Measurements from ENCODE around the gene LCN2.
"Not testable (repeated sequence)": the region's sequence is repeated elsewhere in the genome, so short reads cannot be mapped to it uniquely, and the experiment has no call there.

Gene LCN2

DNA sequence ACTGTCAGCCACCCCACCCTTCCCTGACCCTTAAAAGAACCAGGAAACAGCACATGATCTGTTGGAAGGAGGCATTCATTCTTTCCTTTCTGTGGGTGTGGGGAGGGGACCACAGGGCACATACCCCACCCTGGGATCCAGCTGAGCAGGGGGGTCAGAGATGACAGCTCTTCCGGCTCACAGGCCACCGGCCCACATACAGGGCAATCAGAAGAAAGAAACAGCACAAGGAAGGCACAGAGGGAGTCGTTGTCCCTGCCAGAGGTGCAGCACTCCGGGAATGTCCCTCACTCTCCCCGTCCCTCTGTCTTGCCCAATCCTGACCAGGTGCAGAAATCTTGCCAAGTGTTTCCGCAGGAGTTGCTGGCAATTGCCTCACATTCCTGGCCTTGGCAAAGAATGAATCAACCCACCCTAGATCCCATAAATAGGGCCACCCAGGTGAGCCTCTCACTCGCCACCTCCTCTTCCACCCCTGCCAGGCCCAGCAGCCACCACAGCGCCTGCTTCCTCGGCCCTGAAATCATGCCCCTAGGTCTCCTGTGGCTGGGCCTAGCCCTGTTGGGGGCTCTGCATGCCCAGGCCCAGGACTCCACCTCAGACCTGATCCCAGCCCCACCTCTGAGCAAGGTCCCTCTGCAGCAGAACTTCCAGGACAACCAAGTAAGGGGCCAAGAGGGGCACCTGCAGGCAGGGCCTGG lies at the start of gene LCN2:
TSS of gene LCN2 (plus strand) at position 453 of the 701 bp plus-strand sequence. CDS start at position 526, 73 bp downstream.
- DNase-seq (ENCODE audit: low read depth) = no peak

DNA sequence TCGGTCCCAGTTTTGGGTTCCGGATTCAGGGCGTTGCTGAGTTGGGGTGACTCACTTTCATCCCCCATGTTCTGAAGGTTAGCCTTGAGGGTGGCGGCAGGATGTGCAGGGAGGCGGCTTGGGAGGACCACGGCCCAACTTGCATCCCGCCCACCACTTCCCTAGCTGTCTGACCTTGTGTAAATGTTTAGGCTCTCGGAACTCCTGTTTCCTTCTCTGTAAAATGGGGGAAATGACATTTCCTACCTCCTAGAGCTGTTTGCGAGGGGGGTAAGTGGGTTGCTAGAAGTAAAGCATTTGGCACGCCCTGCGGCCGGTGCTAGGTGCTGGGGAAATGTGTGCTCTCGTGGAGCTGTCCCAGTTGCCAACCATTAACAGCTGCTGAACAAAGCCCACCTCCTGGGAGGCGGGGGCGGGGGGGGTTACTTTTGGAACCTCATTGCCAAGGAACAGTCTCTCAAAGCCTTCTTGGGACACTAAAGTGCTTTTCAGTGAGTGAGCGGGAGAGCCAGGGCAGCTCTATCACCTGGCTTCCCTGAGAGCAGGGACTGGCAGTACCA lies 49.2 kb upstream of the LCN2 start:
- DNase-seq (ENCODE audit: low read depth) = no peak

DNA sequence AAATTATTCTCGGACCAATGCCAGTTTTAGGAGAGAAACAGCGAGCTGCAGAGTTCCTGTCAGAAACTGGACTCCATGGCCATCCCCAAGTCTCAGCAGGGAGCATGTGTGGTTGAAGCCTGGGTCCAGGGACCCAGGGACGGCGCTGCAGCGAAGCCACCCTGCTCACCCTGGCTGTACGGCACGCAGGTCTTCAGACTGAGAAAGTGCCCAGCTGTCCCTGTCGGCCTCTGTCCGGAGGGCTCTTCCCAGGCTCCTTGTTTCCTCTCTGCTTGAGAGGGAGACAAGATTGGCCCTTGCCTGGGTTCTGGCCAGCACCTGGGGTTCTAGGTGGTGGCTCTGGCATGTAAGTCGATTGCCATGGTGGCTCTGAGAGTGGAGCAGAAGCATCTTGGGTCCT lies 48.7 kb upstream of the LCN2 start:
- DNase-seq (ENCODE audit: low read depth) = no peak

DNA sequence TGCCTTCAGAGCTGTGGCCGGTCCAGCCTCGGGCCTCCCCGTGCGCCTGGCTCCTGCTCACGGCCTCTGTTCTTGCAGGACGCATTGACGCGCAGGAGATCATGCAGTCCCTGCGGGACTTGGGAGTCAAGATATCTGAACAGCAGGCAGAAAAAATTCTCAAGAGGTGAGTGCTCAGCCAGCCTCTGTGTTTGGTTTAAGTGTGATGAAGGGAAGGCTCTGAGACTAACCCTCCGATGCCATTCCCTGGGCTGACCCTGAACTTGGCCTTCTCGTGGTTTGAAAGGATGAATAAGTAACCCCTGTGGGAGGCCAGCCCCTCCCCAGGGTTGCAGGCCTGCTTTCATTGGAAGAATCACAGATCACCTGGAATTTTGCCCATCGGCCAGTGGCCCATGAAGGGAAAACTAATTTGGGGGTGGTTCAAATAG lies 48.0 kb upstream of the LCN2 start:
- DNase-seq (ENCODE audit: low read depth) = no peak

DNA sequence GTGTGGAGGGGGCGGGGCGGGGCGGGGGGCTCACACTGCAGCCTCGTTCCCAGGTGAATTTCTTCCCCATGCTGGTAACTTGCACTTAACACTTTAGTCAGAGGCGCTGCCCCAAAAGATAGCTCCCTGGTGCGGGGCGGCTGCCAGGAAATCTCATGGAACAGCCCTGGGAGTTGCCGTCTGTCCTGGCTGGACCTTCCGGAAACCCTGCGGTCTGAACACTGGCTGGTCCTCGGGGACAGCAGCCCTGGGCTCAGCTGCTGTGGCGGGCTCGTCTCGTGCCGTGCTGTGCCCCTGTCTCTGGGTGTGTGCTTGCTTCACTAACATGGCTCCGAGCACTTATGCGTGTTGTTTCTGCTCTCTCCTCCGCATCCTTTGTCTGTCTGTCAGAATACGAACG lies 47.6 kb upstream of the LCN2 start:
- DNase-seq (ENCODE audit: low read depth) = no peak

DNA sequence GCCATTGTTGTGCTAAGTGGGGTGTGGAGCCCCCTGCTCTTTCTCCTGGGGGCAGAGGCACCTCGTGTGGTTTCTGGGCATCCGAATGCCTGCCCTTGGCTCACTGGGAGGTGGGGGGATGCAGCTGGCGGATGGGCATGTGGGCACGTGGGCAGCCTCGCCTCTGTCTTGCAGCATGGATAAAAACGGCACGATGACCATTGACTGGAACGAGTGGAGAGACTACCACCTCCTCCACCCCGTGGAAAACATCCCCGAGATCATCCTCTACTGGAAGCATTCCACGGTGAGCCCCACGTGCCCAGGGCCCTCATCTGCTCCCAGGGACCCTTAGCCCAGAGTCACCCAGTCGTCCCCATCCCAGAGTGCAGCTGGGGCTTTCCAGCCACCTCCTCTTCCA lies 47.1 kb upstream of the LCN2 start:
- DNase-seq (ENCODE audit: low read depth) = no peak

DNA sequence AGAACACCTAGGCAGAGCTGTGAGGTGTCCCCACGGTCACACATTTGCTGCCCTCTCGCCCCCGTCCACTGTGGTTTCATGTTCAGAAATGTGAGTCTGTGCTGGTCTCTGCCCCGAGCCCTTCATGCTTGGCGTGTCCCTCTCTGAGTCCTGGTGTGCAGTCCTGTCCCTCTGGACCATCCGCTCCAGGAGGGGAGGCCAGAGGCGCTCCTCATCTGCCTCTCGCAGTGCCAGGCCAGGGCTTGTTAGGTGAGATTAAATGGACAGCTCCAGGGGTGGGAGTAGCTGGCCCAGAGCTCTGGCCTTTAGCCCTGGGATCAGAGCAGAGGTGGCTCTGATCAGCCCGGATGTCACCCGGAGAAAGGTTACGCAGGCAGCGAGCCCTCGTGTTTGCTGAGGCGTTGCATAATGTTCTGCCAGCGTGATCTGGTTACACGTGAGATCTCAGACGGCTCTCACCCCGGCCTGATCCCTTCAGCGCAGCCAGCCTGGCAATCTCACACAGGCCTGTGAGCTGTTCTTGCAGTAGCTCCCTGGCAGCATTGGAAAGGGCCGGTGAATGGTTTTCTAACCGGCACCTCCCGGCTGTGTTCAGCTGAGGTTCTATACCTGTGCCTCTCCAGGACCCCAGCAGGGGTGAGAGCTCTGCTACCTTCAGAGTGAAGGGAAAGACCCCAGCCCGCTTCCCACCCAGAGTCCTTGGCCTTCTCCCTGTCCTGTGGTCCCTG lies 46.2 kb upstream of the LCN2 start:
- DNase-seq (ENCODE audit: low read depth) = no peak

DNA sequence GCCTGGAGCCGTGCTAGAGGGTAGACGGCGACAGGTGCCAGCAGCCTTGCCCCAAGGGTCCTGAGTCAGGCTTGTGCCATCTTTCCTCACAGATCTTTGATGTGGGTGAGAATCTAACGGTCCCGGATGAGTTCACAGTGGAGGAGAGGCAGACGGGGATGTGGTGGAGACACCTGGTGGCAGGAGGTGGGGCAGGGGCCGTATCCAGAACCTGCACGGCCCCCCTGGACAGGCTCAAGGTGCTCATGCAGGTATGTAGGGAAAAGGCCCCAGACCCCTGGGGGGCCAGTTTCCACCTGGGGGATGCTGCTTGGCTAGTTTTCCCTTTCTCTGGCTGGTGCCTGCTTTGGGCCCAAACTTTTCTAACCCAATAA lies 45.7 kb upstream of the LCN2 start:
- DNase-seq (ENCODE audit: low read depth) = peak; percentile 14

DNA sequence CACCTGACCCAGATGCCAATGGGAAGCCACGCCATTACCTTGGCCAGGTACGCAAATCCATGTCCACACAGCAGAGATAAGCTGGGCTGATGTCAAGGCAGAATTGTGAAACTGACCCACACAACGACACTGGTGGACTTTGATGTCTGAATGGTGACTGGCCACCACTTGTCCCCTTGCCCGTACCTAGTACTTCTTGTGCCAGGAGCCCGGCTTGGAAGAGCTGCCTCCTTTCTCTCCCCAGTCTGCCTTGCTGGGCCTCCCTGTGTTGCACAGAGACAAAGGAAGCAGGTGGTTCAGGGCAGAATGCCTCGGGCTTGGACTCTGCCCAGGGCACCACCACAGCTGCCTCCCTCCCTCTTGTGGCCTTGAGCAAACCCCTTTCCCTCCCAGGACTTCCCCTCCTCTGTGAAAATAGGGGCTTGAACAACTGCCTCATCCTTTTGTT lies 45.1 kb upstream of the LCN2 start:
- no peak for DNase-seq (ENCODE audit: low read depth)

DNA sequence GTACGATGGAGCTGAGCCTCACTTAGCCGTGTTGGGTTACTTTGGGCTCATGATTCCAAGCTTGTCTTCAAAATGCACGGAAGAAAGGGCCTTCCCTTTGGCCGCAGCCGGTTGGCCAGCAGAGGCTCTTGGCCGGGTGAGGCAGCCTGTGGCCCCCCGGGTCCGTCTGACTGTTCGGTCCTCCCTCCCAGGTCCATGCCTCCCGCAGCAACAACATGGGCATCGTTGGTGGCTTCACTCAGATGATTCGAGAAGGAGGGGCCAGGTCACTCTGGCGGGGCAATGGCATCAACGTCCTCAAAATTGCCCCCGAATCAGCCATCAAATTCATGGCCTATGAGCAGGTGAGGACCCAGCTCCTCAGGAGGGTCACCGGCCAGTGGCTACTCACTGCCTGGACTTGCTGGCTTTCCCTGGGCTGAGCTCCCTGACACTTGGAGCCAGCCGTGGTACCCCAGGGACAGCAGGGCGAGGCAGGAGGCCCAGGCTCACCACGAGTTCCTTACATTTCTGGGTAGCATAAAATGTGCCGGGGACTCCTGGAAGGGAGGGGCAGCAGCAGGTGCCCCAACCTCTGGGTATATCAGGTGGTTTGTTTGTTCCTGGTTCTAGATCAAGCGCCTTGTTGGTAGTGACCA lies 43.6 kb upstream of the LCN2 start:
- no peak for DNase-seq (ENCODE audit: low read depth)

DNA sequence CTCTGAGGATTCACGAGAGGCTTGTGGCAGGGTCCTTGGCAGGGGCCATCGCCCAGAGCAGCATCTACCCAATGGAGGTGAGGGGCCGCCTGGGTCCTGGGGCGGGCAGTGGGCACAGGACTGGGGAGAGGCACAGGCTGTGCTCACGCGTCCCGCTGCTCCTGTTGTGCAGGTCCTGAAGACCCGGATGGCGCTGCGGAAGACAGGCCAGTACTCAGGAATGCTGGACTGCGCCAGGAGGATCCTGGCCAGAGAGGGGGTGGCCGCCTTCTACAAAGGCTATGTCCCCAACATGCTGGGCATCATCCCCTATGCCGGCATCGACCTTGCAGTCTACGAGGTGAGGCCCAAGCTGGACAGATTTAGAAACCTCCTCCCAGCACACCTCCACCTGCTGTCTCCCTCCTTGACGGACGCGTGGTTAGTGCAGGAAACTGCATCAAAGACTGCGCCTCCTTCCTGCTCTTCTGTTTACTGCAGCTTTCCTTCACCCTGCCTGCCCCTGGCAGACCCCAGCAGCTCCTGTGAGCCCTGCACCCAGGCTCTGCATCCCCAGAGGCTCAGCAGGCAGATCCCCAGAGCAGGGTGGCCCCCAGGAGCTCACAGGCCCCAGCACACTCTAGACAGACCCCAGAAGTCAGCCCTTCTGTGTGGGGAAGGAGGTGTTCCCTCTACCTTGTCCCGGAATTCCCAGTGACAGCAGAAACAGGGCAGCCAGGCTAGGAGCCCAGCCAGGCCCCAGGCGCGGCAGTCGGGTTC lies 42.9 kb upstream of the LCN2 start:
- no peak for DNase-seq (ENCODE audit: low read depth)

DNA sequence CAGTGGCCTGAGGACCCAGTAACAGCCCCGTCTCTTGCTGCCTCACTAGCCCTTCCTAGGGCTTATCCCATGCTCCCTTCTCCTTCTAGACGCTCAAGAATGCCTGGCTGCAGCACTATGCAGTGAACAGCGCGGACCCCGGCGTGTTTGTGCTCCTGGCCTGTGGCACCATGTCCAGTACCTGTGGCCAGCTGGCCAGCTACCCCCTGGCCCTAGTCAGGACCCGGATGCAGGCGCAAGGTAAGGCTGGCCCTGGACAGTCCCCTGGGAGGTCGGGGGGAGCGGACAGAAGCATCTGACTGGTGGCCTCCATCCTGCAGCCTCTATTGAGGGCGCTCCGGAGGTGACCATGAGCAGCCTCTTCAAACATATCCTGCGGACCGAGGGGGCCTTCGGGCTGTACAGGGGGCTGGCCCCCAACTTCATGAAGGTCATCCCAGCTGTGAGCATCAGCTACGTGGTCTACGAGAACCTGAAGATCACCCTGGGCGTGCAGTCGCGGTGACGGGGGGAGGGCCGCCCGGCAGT lies 42.2 kb upstream of the LCN2 start:
- DNase-seq (ENCODE audit: low read depth) = no peak

DNA sequence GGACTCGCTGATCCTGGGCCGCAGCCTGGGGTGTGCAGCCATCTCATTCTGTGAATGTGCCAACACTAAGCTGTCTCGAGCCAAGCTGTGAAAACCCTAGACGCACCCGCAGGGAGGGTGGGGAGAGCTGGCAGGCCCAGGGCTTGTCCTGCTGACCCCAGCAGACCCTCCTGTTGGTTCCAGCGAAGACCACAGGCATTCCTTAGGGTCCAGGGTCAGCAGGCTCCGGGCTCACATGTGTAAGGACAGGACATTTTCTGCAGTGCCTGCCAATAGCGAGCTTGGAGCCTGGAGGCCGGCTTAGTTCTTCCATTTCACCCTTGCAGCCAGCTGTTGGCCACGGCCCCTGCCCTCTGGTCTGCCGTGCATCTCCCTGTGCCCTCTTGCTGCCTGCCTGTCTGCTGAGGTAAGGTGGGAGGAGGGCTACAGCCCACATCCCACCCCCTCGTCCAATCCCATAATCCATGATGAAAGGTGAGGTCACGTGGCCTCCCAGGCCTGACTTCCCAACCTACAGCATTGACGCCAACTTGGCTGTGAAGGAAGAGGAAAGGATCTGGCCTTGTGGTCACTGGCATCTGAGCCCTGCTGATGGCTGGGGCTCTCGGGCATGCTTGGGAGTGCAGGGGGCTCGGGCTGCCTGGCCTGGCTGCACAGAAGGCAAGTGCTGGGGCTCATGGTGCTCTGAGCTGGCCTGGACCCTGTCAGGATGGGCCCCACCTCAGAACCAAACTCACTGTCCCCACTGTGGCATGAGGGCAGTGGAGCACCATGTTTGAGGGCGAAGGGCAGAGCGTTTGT lies 41.6 kb upstream of the LCN2 start:
- no peak for DNase-seq (ENCODE audit: low read depth)

DNA sequence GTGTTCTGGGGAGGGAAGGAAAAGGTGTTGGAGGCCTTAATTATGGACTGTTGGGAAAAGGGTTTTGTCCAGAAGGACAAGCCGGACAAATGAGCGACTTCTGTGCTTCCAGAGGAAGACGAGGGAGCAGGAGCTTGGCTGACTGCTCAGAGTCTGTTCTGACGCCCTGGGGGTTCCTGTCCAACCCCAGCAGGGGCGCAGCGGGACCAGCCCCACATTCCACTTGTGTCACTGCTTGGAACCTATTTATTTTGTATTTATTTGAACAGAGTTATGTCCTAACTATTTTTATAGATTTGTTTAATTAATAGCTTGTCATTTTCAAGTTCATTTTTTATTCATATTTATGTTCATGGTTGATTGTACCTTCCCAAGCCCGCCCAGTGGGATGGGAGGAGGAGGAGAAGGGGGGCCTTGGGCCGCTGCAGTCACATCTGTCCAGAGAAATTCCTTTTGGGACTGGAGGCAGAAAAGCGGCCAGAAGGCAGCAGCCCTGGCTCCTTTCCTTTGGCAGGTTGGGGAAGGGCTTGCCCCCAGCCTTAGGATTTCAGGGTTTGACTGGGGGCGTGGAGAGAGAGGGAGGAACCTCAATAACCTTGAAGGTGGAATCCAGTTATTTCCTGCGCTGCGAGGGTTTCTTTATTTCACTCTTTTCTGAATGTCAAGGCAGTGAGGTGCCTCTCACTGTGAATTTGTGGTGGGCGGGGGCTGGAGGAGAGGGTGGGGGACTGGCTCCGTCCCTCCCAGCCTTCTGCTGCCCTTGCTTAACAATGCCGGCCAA lies 40.8 kb upstream of the LCN2 start:
- no peak for DNase-seq (ENCODE audit: low read depth)

DNA sequence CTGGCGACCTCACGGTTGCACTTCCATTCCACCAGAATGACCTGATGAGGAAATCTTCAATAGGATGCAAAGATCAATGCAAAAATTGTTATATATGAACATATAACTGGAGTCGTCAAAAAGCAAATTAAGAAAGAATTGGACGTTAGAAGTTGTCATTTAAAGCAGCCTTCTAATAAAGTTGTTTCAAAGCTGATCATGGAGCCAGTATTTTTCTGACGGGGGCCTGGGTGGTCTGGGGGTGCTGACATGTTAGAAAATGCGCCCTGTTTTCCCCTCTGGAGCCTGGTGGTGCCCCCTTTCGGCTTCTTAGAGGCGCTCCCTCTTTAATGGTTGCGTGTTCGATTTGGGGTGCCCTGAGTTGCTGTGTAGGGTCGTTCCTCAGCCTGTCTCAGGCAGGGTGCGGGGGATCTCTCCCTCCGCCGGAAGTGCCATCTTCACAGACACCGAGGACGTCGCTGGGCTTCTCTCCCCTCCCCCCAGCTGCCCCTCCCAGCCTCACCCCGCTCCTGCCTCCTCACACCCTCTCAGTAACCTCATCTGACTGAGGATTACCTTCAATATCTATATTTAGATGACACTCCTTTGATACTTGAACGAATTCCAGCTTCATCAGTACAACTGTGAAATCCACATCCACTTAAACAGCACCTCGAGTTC lies 40.1 kb upstream of the LCN2 start:
- no peak for DNase-seq (ENCODE audit: low read depth)

DNA sequence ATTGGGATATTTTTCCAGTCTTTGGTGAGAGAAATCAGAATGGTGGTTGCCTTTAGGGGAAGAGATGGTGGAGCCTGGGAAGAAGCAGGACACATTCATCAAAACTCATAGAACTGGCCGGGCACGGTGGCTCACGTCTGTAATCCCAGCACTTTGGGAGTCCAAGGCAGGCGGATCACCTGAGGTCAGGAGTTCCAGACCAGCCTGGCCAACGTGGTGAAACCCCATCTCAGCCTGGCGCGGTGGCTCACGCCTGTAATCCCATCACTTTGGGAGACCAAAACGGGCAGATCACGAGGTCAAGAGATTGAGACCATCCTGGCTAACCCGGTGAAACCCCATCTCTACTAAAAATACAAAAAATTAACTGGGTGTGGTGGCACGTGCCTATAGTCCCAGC lies 37.5 kb upstream of the LCN2 start:
- DNase-seq (ENCODE audit: low read depth) = not testable (repeated sequence)

DNA sequence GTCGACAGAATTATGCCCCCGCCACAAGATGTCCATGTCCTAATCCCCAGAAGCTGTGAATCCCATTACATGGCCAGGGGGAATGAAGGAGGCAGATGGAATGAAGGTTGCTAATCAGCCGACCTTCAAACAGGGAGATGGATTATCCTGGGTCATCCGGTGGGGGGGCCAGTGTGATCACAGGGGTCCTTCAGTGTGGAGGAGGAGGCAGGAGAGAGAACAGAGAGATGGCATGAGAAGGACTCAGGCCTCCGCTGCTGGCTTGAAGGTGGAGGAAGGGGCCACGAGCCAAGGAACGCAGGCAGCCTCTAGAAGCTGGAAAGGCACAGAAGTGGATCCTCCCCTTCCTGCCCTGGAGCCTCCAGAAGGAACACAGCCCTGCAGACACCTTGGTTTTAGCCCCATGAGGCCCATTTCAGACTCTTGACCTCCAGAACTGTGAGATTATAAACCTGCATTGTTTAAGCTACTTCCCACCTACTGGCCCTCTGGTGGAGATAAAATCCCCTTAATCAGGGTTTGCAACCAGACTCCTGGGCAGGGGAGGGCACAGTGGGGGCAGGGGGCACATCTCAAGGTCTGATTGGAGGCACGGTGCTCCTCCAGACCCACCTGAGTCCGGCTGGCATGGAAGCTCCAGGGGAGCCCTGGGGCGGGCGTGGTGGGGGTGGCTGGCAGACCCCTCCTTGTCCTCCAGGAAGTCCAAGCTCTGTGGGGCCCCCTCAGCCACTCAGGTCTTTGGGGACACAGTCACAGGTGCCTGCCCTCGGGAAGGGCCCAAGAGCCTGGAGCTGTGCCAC lies 35.5 kb upstream of the LCN2 start:
- no peak for DNase-seq (ENCODE audit: low read depth)

DNA sequence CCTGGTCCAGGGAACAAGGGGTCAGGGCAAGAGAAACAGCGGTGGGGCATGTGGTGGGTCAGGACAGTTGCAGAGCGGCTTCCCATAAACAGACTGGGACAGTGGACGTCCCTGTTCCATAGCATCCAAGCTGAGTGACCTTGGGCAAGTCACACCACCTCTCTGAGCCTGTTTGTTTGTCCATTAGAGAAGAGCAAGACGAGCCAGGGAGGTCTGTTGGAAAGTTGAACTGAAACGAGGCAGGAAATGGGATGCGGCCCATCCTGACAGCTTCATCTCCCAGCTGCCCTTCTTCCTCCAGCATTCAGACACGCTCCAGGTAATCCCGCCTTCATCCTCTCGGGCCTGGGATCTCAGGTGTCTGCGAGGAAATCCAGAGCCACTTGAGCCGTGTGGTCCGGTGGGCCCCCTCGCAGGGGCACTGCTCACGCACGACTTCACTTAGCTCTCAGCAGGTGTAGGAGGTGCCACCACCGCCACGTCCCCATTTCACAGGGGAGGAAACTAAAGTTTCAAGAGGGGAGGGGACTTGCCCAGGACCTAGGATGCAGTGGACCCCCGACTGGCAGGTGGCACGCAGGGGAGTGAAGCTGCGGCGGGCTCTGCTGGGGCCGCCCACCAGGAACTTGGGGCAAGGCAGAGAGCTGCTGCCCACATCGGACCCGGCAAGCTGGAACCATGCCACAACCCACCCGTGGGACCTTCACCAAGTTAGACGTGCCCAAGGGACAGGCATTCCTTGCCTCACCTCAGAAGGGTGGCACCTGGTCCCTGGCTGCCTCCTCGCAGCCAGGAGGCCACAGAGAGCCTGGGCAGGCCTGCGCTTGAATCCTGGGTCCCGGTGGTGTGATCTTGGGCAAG lies 34.7 kb upstream of the LCN2 start:
- no peak for DNase-seq (ENCODE audit: low read depth)
